B cell (primary cell): ENCODE results near the gene ALDH8A1.

Experiments used
- CTCF ChIP-seq: fragments of 200-600 bp; IDR thresholded peaks from one replicate; pipeline ENCODE4 v1.8.0; 2022; ENCODE audit warnings: antibody characterized with exemption, mild to moderate bottlenecking
- EZH2 ChIP-seq: IDR thresholded peaks from 2 replicates; pipeline ENCODE4 v1.6.1; 2012; ENCODE audit warnings: borderline replicate concordance, low read depth, mild to moderate bottlenecking, moderate library complexity, low read length; ENCODE audit not compliant: insufficient read depth, poor library complexity, severe bottlenecking

GRCh38 chr6:134954272-134955000 lies 4.5 kb upstream of the ALDH8A1 start:
- TF ChIP-seq CTCF (no peak), EZH2 (no peak)
